CD14-positive monocyte (primary cell): Measurements from ENCODE around the gene ARVCF. TPM values are rescaled to one million over a fixed set of nuclear protein-coding genes. Genes with fewer than 3 reads are reported as not detected.

Experiments used
- DNase-seq, 3 donors: peaks; one replicate each; pipeline ENCODE4 v3.0.0-alpha.2; 2011 to 2022
- H2AFZ ChIP-seq: 2 replicates; pipeline ENCODE4 v1.6.0; 2012; ENCODE audit warnings: mild to moderate bottlenecking, low read depth, low read length, inconsistent platforms; ENCODE audit not compliant: insufficient read depth, poor library complexity, severe bottlenecking
- H3K27ac ChIP-seq, 2 donors: 1 replicate in 1 of 2; 2 replicates in 1 of 2; pipeline ENCODE4 v1.5.1; 2012 to 2013; ENCODE audit warnings: low read length in 2 of 2, control low read depth in 1 of 2, inconsistent platforms in 1 of 2, low read depth in 1 of 2, mild to moderate bottlenecking in 1 of 2
- H3K27me3 ChIP-seq, 2 donors: one replicate each; pipeline versions ENCODE4 v1.6.0 to v1.6.1; 2011 to 2013; ENCODE audit warnings: low read length in 2 of 2; ENCODE audit not compliant: control insufficient read depth in 2 of 2, insufficient read depth in 2 of 2
- H3K36me3 ChIP-seq, 2 donors: replicated peaks in 1 of 2; 1 replicate in 1 of 2; 2 replicates in 1 of 2; pipeline versions ENCODE4 v1.5.1 to v1.6.1; 2012 to 2013; ENCODE audit warnings: low read length in 2 of 2, control low read depth in 1 of 2, inconsistent platforms in 1 of 2, mild to moderate bottlenecking in 1 of 2; ENCODE audit not compliant: insufficient read depth in 2 of 2, control insufficient read depth in 1 of 2
- H3K4me1 ChIP-seq, 2 donors: 1 replicate in 1 of 2; 2 replicates in 1 of 2; pipeline versions ENCODE4 v1.5.1 to v1.6.1; 2012 to 2013; ENCODE audit warnings: low read length in 2 of 2, control low read depth in 1 of 2, inconsistent platforms in 1 of 2, mild to moderate bottlenecking in 1 of 2, moderate library complexity in 1 of 2; ENCODE audit not compliant: insufficient read depth in 2 of 2, control insufficient read depth in 1 of 2
- H3K4me2 ChIP-seq: replicated peaks from 2 replicates; pipeline ENCODE3; 2012; ENCODE audit warnings: low read length, moderate library complexity, mild to moderate bottlenecking; ENCODE audit not compliant: poor library complexity, severe bottlenecking; ENCODE audit errors: extremely low read depth
- H3K4me3 ChIP-seq, 3 experiments: fragments of 200-600 bp in 1 of 3; sonication (generic) in 1 of 3; replicated peaks in 1 of 3; 1 replicate in 2 of 3; 2 replicates in 1 of 3; pipeline ENCODE4 v1.5.1; 2011 to 2013; ENCODE audit warnings: low read length in 3 of 3, mild to moderate bottlenecking in 3 of 3, control low read depth in 2 of 3, low read depth in 2 of 3, inconsistent platforms in 1 of 3, moderate library complexity in 1 of 3
- H3K79me2 ChIP-seq: 2 replicates; pipeline ENCODE4 v1.6.0; 2012; ENCODE audit warnings: mild to moderate bottlenecking, control low read depth, inconsistent platforms, low read length, moderate library complexity; ENCODE audit not compliant: insufficient read depth
- H3K9ac ChIP-seq: 2 replicates; pipeline ENCODE4 v1.6.0; 2017; ENCODE audit warnings: low read length, mild to moderate bottlenecking; ENCODE audit not compliant: insufficient read depth, poor library complexity, severe bottlenecking
- H3K9me3 ChIP-seq, 2 donors: replicated peaks in 1 of 2; 1 replicate in 1 of 2; 2 replicates in 1 of 2; pipeline versions ENCODE4 v1.5.1 to v1.6.1; 2012 to 2013; ENCODE audit warnings: low read length in 2 of 2, control low read depth in 1 of 2; ENCODE audit not compliant: control insufficient read depth in 1 of 2, insufficient read depth in 1 of 2
- H4K20me1 ChIP-seq: 2 replicates; pipeline ENCODE4 v1.6.0; 2012; ENCODE audit warnings: mild to moderate bottlenecking, low read length, control low read depth, moderate library complexity; ENCODE audit not compliant: insufficient read depth
- H3K27ac Mint-ChIP-seq, 7 donors: one replicate each; pipeline ENCODE4 v1.8.0; 2020; ENCODE audit warnings: mild to moderate bottlenecking in 7 of 7, mixed read lengths in 7 of 7, moderate library complexity in 6 of 7, inconsistent platforms in 2 of 7
- H3K27me3 Mint-ChIP-seq, 3 donors: one replicate each; pipeline ENCODE4 v1.8.0; 2021 to 2022; ENCODE audit warnings: low read depth in 3 of 3, mild to moderate bottlenecking in 3 of 3, mixed read lengths in 3 of 3, moderate library complexity in 3 of 3, inconsistent platforms in 1 of 3
- H3K36me3 Mint-ChIP-seq, 2 donors: one replicate each; pipeline ENCODE4 v1.8.0; 2020; ENCODE audit warnings: mixed read lengths in 2 of 2, inconsistent platforms in 1 of 2, mild to moderate bottlenecking in 1 of 2
- H3K4me1 Mint-ChIP-seq: one replicate; pipeline ENCODE4 v1.8.0; 2020; ENCODE audit warnings: mild to moderate bottlenecking, mixed read lengths
- H3K4me3 Mint-ChIP-seq, 2 donors: one replicate each; pipeline ENCODE4 v1.8.0; 2020; ENCODE audit warnings: mild to moderate bottlenecking in 2 of 2, mixed read lengths in 2 of 2, moderate library complexity in 1 of 2
- H3K9me3 Mint-ChIP-seq, 7 donors: one replicate each; pipeline ENCODE4 v1.8.0; 2020 to 2022; ENCODE audit warnings: mixed read lengths in 7 of 7, mild to moderate bottlenecking in 6 of 7, moderate library complexity in 6 of 7, inconsistent platforms in 2 of 7
- WGBS: methylation state at CpG from one replicate; pipeline ENCODE4 v1.1.5; 2013; ENCODE audit warnings: missing lambda C conversion rate; ENCODE audit not compliant: insufficient coverage; 5-methylcytosine and 5-hydroxymethylcytosine counted together
- intact Hi-C, 2 donors: fragments of 100-400 bp; cut with micrococcal nuclease; formaldehyde crosslinking; loops; one replicate each; pipeline versions ENCODE4 v1.15.0 to v1.15.1; 2023
- polyA plus RNA-seq, 3 donors: library from polyadenylated mRNA; depleted of rRNA in 1 of 3; unstranded in 2 of 3; stranded (reverse) in 1 of 3; fragments of 300-500 nt in 2 of 3; fragments of >200 nt in 1 of 3; fragmentation: Illumina TruSeq in 2 of 3; gene quantifications; 1 replicate in 2 of 3; 2 replicates in 1 of 3; pipeline ENCODE4 v1.2.3, GENCODE V29; 2012 to 2021
- TF ChIP-seq, protein P1 (sequence below): fragments of 200-600 bp; IDR thresholded peaks from one replicate; pipeline ENCODE4 v1.8.0; 2022; ENCODE audit warnings: antibody characterized with exemption, mild to moderate bottlenecking

Gene ARVCF
- polyA plus RNA-seq, 3 donors: 0.31 to 2.6 (median 0.44) TPM

DNA sequence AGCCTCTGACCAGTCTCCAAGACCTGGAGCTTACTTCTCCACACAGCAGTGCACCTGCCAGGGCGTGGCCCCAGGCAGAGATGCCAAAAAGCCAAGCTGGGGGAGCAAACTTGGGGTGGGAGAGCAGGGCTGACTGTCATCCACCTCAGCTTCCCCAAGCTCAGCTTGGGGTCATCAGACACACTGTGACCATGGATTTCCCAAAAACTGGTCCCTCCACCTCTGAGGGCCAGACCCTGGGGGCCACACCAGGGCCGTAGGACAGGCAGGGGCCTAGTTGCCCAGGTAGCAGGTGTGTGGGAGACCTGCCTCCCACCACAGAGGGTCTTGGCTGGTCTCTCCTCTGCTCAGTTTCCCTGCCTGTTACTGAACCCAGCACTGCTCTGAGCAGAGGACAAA, 30.6 kb downstream of the ARVCF start:
- intact Hi-C loops: loop anchor here in 1 of 2 donors (5.0 kb wide), 1 partner anchor 36 kb away; the partner anchor contains the start of gene TANGO2
- peak overlapping the region; percentile 95 for H3K4me2 ChIP-seq
- Mint-ChIP-seq H3K9me3 (peaks cover 0 to 3% (median 0%) of the 10 kb centered on the region in 7 donors), H3K27me3 (peaks cover 2 to 16% (median 10%) of the 10 kb centered on the region in 3 donors), H3K4me1 (peaks cover 4% of the 10 kb centered on the region), H3K4me3 (peak overlapping the region; percentile 76 to 84), H3K36me3 (no peaks in the 10 kb centered on the region), H3K27ac (no peak overlapping the region)
- H3K36me3 ChIP-seq: no peaks in the 10 kb centered on the region
- TF ChIP-seq, protein P1, sequence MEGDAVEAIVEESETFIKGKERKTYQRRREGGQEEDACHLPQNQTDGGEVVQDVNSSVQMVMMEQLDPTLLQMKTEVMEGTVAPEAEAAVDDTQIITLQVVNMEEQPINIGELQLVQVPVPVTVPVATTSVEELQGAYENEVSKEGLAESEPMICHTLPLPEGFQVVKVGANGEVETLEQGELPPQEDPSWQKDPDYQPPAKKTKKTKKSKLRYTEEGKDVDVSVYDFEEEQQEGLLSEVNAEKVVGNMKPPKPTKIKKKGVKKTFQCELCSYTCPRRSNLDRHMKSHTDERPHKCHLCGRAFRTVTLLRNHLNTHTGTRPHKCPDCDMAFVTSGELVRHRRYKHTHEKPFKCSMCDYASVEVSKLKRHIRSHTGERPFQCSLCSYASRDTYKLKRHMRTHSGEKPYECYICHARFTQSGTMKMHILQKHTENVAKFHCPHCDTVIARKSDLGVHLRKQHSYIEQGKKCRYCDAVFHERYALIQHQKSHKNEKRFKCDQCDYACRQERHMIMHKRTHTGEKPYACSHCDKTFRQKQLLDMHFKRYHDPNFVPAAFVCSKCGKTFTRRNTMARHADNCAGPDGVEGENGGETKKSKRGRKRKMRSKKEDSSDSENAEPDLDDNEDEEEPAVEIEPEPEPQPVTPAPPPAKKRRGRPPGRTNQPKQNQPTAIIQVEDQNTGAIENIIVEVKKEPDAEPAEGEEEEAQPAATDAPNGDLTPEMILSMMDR: no peak
- no peak overlapping the region for H3K27ac ChIP-seq
- H3K9me3 ChIP-seq: no peaks in the 10 kb centered on the region
- H3K4me3 ChIP-seq: peak overlapping the region in 2 of 3 experiments; percentile 39 to 84
- 73% methylated on average over 2 of the region's 2 CpGs for WGBS
- peak overlapping the region; percentile 70 for H3K9ac ChIP-seq
- peaks cover 8 to 11% of the 10 kb centered on the region in 2 donors for H3K4me1 ChIP-seq
- H3K79me2 ChIP-seq: no peaks in the 10 kb centered on the region
- no peaks in the 10 kb centered on the region for H4K20me1 ChIP-seq
- H3K27me3 ChIP-seq: peaks cover 0 to 5% of the 10 kb centered on the region in 2 donors
- H2AFZ ChIP-seq: peak overlapping the region; percentile 91
- DNase-seq: no peak

DNA sequence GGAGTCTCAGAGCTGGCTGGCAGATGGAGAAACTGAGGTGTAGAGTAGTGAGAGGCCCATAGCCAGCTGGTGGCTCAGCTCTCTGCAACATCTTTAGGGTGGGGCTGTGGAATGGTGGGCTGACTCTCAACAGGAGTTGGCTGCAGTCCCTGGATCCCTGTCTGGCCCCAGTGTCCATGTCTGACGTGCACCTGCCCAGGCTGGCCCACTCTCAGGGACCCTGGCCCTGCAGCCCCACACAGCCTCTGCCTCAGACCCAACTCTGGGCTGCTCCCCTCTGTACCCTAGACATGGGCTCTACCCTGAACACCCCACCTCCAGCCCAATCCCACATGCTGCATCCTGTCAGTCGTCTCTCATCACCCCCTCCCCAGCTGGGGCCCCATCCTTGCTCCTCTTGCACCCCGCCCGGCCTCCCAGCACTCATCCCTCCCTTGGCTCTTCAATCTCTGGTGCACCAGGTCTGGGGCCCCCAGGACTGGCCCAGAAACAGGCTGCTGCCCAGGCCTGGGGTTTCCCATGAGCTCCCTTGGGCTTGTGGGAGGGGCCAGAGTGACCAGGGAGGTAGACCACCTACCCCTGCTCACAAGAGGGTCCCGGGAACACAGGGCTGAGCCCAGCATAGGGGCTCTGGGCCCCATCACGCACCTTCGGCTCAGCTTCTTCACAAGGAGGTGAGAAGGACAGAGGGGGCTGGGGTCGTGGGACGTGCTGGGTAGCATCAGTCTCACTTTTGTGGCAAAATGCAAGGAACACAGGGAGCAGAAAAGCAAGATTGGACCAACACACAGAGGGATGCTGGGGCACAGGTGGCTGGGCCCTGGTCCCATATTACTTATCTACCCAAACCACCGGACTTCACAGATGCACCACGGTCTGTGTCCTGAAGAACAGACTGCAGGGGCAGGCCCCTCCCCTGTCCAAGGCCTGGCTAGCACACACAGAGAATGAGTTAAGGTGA, 31.5 kb downstream of the ARVCF start:
- H3K27me3 Mint-ChIP-seq: peaks cover 4 to 13% (median 10%) of the 10 kb centered on the region in 3 donors
- Histone ChIP-seq H4K20me1 (no peaks in the 10 kb centered on the region), H3K27me3 (peaks cover 0 to 5% of the 10 kb centered on the region in 2 donors), H3K27ac (no peak overlapping the region), H3K4me2 (no peak overlapping the region), H3K9ac (no peak overlapping the region), H3K4me3 (no peak overlapping the region), H3K4me1 (peaks cover 8 to 11% of the 10 kb centered on the region in 2 donors), H3K36me3 (no peaks in the 10 kb centered on the region), H2AFZ (no peak overlapping the region), H3K79me2 (no peaks in the 10 kb centered on the region), H3K9me3 (no peaks in the 10 kb centered on the region)
- WGBS: 83% methylated on average over 6 of the region's 11 CpGs
- TF ChIP-seq, protein P1: no peak
- H3K27ac Mint-ChIP-seq: no peak overlapping the region
- H3K36me3 Mint-ChIP-seq: no peaks in the 10 kb centered on the region
- DNase-seq: no peak
- H3K9me3 Mint-ChIP-seq: peaks cover 0 to 3% (median 0%) of the 10 kb centered on the region in 7 donors
- H3K4me1 Mint-ChIP-seq: peaks cover 4% of the 10 kb centered on the region
- peak overlapping the region; percentile 24 to 65 for H3K4me3 Mint-ChIP-seq
- intact Hi-C loops: loop anchor here in 1 of 2 donors (5.0 kb wide), 1 partner anchor 37 kb away; the partner anchor contains the start of gene TANGO2
